RWPE2 (cell line): Measurements from ENCODE around the gene PLXNA4.

Source experiments
- ATAC-seq: fragments of 200-7000 bp; cut with Tn5 transposase; 3 replicates; pipeline ENCODE4 v1.9.1; 2021; ENCODE audit warnings: low read depth
- DNase-seq: peaks from one replicate; pipeline ENCODE4 v3.0.0-alpha.2; 2020; ENCODE audit warnings: low spot score
- H3K27ac ChIP-seq: fragments of 450-650 bp; 2 replicates; pipeline ENCODE4 v1.5.1; 2017; ENCODE audit warnings: mild to moderate bottlenecking; ENCODE audit not compliant: poor library complexity, severe bottlenecking
- H3K27me3 ChIP-seq: fragments of 250-450 bp; sonication (Bioruptor Pico); 2 replicates; pipeline ENCODE4 v1.5.1; 2021; ENCODE audit warnings: mild to moderate bottlenecking, moderate library complexity; ENCODE audit not compliant: insufficient read depth, poor library complexity, severe bottlenecking
- H3K36me3 ChIP-seq: fragments of 250-450 bp; sonication (Bioruptor Pico); 2 replicates; pipeline ENCODE4 v1.5.1; 2020; ENCODE audit warnings: low read depth, mild to moderate bottlenecking, moderate library complexity
- H3K4me1 ChIP-seq: fragments of 250-450 bp; sonication (Bioruptor Pico); 2 replicates; pipeline ENCODE4 v1.5.1; 2021; ENCODE audit warnings: mild to moderate bottlenecking, moderate library complexity; ENCODE audit not compliant: insufficient read depth, poor library complexity, severe bottlenecking
- H3K4me3 ChIP-seq: fragments of 250-450 bp; sonication (Bioruptor Pico); 2 replicates; pipeline ENCODE4 v1.5.1; 2021; ENCODE audit warnings: mild to moderate bottlenecking, moderate library complexity; ENCODE audit not compliant: severe bottlenecking
- H3K9me3 ChIP-seq: fragments of 250-450 bp; sonication (Bioruptor Pico); 2 replicates; pipeline ENCODE4 v1.5.1; 2021; ENCODE audit warnings: mild to moderate bottlenecking, moderate library complexity; ENCODE audit not compliant: severe bottlenecking
- TF ChIP-seq, protein P1 (sequence below): fragments of 450-650 bp; IDR thresholded peaks from one replicate; pipeline ENCODE4 v1.5.1; 2017; ENCODE audit warnings: mild to moderate bottlenecking, moderate library complexity; ENCODE audit not compliant: poor library complexity, severe bottlenecking

PLXNA4 gene

DNA sequence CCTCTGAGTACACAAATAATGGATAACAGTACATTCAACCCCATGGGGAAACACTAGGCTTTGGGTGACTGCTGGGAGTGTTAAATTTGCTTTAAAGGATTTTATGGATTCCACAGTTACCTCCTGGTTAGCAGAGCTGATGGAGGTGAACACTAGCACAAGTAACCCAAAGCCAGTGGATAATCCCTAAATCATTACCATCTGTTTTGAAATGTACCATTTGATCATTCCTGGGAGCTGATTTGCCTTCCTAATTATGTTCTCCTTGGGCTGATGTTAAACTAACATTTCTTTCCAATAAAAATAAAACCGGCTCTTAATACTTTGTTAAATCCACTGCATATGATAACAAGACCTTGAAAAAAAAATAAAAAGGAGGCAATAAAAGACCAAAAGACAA, 493.9 kb downstream of the PLXNA4 start:
- H3K4me3 ChIP-seq = no peak overlapping the region
- no peaks in the 10 kb centered on the region for H3K36me3 ChIP-seq
- DNase-seq = no peak
- no peaks in the 10 kb centered on the region for H3K9me3 ChIP-seq
- TF ChIP-seq, protein P1, sequence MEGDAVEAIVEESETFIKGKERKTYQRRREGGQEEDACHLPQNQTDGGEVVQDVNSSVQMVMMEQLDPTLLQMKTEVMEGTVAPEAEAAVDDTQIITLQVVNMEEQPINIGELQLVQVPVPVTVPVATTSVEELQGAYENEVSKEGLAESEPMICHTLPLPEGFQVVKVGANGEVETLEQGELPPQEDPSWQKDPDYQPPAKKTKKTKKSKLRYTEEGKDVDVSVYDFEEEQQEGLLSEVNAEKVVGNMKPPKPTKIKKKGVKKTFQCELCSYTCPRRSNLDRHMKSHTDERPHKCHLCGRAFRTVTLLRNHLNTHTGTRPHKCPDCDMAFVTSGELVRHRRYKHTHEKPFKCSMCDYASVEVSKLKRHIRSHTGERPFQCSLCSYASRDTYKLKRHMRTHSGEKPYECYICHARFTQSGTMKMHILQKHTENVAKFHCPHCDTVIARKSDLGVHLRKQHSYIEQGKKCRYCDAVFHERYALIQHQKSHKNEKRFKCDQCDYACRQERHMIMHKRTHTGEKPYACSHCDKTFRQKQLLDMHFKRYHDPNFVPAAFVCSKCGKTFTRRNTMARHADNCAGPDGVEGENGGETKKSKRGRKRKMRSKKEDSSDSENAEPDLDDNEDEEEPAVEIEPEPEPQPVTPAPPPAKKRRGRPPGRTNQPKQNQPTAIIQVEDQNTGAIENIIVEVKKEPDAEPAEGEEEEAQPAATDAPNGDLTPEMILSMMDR = no peak
- no peaks in the 10 kb centered on the region for H3K4me1 ChIP-seq
- no peak for ATAC-seq
- H3K27me3 ChIP-seq = no peaks in the 10 kb centered on the region
- no peak overlapping the region for H3K27ac ChIP-seq

DNA sequence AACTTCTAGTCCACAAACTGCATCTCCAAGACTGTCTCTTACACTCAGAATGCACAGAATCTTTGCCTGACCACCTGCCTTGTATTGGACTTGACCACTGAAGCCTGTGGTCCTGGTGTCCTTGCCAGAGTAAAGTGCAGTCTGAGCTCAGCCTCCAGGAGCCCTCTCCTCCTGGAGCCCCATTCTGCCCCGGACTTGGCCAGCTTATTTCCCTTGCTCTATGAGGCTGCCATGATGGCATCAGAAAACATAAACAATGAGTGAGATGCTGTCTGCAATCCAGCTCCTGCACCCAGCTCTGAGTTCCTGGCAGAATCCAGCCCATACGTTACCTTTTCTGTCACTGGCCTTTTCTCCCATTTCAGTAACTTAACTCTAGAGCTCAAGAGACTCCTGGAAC, 494.6 kb downstream of the PLXNA4 start:
- H3K4me1 ChIP-seq = no peaks in the 10 kb centered on the region
- H3K36me3 ChIP-seq = no peaks in the 10 kb centered on the region
- no peak overlapping the region for H3K27ac ChIP-seq
- H3K27me3 ChIP-seq = no peaks in the 10 kb centered on the region
- ATAC-seq (no peak), DNase-seq (no peak)
- H3K4me3 ChIP-seq = no peak overlapping the region
- TF ChIP-seq, protein P1 = no peak
- no peaks in the 10 kb centered on the region for H3K9me3 ChIP-seq

GRCh38 chr7:132080967-132081668, 495.2 kb downstream of the PLXNA4 start:
- Histone ChIP-seq H3K27me3 (no peaks in the 10 kb centered on the region), H3K36me3 (no peaks in the 10 kb centered on the region), H3K9me3 (no peaks in the 10 kb centered on the region), H3K4me3 (no peak overlapping the region), H3K4me1 (no peaks in the 10 kb centered on the region), H3K27ac (no peak overlapping the region)
- TF ChIP-seq, protein P1 = no peak
- no peak for ATAC-seq
- DNase-seq = no peak

DNA sequence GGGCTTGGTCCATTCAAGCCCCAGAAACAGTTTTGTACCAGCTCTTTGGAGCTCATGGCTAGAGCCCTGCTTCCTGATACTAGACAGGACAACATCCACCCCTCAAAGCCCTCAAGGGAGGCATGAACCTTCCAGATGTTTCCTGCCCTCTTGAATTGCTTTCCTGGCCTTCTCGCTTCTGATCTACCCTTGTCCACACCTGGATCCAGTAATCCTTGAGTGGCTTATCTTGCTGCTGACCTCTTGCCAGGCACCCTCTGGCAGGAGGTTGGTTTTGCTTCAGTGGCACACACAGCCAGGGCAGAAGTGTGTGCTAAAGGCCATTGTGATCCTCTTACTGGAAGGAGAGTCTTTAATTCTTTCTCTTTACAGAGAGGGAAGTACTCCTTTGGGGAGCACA, 495.8 kb downstream of the PLXNA4 start:
- TF ChIP-seq, protein P1 = no peak
- no peak overlapping the region for H3K4me3 ChIP-seq

DNA sequence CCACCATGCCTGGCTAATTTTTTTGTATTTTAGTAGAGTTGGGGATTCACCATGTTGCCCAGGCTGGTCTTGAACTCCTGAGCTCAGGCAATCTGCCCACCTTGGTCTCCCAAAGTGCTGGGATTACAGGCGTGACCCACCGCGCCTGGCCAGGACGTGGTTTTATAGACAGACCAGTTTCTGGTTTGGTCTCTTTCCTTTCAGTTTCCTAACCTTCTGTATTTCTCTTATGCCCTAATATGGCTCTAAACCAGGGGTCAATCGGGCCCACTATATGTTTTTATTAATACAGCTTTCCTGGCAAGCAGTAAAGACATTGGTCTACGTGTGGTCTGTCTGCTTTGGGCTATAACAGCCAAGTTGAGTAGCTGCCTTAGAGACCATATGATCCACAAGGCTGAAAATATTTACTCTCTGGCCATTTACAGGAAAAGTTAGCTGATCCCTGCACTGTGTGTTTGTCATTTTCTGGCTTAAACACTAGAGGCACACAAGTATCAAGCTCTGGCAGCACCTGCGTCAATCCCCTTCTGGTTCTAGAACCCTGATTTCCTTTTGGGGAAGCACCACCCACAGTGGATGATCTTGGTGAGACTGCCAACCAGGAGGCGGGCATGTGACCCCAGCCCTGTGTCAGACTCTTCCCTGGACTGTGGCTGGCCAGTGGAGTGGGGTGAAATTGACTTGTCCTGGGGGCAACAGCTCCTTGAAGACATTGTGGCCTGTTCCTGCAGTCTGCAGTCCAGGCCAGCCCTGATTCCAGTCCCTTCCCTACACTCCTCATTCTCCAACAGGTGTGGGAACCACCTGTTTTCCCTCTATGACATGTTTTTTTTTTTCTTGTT, 497.2 kb downstream of the PLXNA4 start:
- no peak overlapping the region for H3K4me3 ChIP-seq
- ATAC-seq (no peak), DNase-seq (no peak)
- H3K9me3 ChIP-seq = no peaks in the 10 kb centered on the region
- TF ChIP-seq, protein P1 = no peak
- H3K27ac ChIP-seq = no peak overlapping the region
- H3K4me1 ChIP-seq = no peaks in the 10 kb centered on the region
- H3K36me3 ChIP-seq = no peaks in the 10 kb centered on the region
- H3K27me3 ChIP-seq = no peaks in the 10 kb centered on the region

More for the DNA sequence above, 495.8 kb downstream of the PLXNA4 start:
- DNase-seq (no peak), ATAC-seq (no peak)
- Histone ChIP-seq H3K27me3 (no peaks in the 10 kb centered on the region), H3K36me3 (no peaks in the 10 kb centered on the region), H3K9me3 (no peaks in the 10 kb centered on the region), H3K4me1 (no peaks in the 10 kb centered on the region), H3K27ac (no peak overlapping the region)
